ENCODE measurements around the gene GAB2.
A peak's percentile ranks its signal among the peaks of the same experiment; 100 is the strongest.
"Not testable (repeated sequence)": the region's sequence is repeated elsewhere in the genome, so short reads cannot be mapped to it uniquely, and the experiment has no call there.

Gene GAB2

GRCh38 chr11:78237293-78238046 lies 180.2 kb downstream of the GAB2 start:
- DNase-seq: no peak

- DNase-seq: no peak
Measured at GRCh38 chr11:78234006-78234405, 183.6 kb downstream of the GAB2 start.

GRCh38 chr11:78233046-78233445 lies 184.6 kb downstream of the GAB2 start:
- DNase-seq: not testable (repeated sequence)

- no peak for DNase-seq
Measured at GRCh38 chr11:78231962-78232501, 185.6 kb downstream of the GAB2 start.

- no peak for DNase-seq
Measured at GRCh38 chr11:78230161-78230877, 187.3 kb downstream of the GAB2 start.

GRCh38 chr11:78229106-78229505 lies 188.5 kb downstream of the GAB2 start:
- no peak for DNase-seq

- peak; percentile 73 for DNase-seq
Measured at GRCh38 chr11:78228467-78228866, 189.2 kb downstream of the GAB2 start.

- no peak for DNase-seq
Measured at GRCh38 chr11:78227921-78228320, 189.7 kb downstream of the GAB2 start.

- DNase-seq: no peak
Measured at GRCh38 chr11:78226684-78227680, 190.6 kb downstream of the GAB2 start.

- DNase-seq: no peak
Measured at GRCh38 chr11:78224906-78225420, 192.7 kb downstream of the GAB2 start.

GRCh38 chr11:78224506-78224905 lies 193.1 kb downstream of the GAB2 start:
- no peak for DNase-seq

GRCh38 chr11:78223320-78223954 lies 194.2 kb downstream of the GAB2 start:
- DNase-seq: no peak

- not testable (repeated sequence) for DNase-seq
Measured at GRCh38 chr11:78222726-78223125, 194.9 kb downstream of the GAB2 start.

GRCh38 chr11:78221396-78222315 lies 196.0 kb downstream of the GAB2 start:
- DNase-seq: no peak

- no peak for DNase-seq
Measured at GRCh38 chr11:78220218-78221157, 197.1 kb downstream of the GAB2 start.

GRCh38 chr11:78219493-78220217 lies 198.0 kb downstream of the GAB2 start:
- no peak for DNase-seq

- no peak for DNase-seq
Measured at GRCh38 chr11:78218707-78219492, 198.7 kb downstream of the GAB2 start.
